Fibroblast of skin of scalp (primary cell): ENCODE measurements around the gene PEX12.
"Not testable (repeated sequence)": the region's sequence is repeated elsewhere in the genome, so short reads cannot be mapped to it uniquely, and the experiment has no call there.

Experiments
- DNase-seq: peaks from one replicate; pipeline ENCODE4 v3.0.0-alpha.2; 2013

The PEX12 gene

GRCh38 chr17:35535406-35535805, 43.0 kb downstream of the PEX12 start:
- not testable (repeated sequence) for DNase-seq

- no peak for DNase-seq
These were observed 43.7 kb downstream of the PEX12 start for GRCh38 chr17:35534576-35535093.

- no peak for DNase-seq
These were observed 47.2 kb downstream of the PEX12 start for GRCh38 chr17:35531160-35531559.

GRCh38 chr17:35529866-35530265, 48.5 kb downstream of the PEX12 start:
- no peak for DNase-seq

- DNase-seq: not testable (repeated sequence)
These were observed 49.0 kb downstream of the PEX12 start for GRCh38 chr17:35529326-35529725.
